Left ventricle myocardium inferior (tissue), 1 donor: ENCODE data around the gene SPTLC3. TPM values are rescaled to one million over a fixed set of nuclear protein-coding genes. Genes with fewer than 3 reads are reported as not detected.

Experiments
- DNase-seq: peaks from one replicate; pipeline ENCODE4 v3.0.0-alpha.2; 2020
- H3K27ac ChIP-seq: fragments of 200-600 bp; replicated peaks from 2 replicates; pipeline ENCODE4 v1.8.0; 2021
- H3K27me3 ChIP-seq: fragments of 200-600 bp; 2 replicates; pipeline ENCODE4 v1.8.0; 2021; ENCODE audit warnings: low read depth
- H3K36me3 ChIP-seq: fragments of 200-600 bp; 2 replicates; pipeline ENCODE4 v1.8.0; 2021
- H3K4me1 ChIP-seq: fragments of 200-600 bp; 2 replicates; pipeline ENCODE4 v1.8.0; 2021
- H3K4me3 ChIP-seq: fragments of 200-600 bp; 2 replicates; pipeline ENCODE4 v1.8.0; 2021; ENCODE audit warnings: mild to moderate bottlenecking, moderate library complexity
- H3K9me3 ChIP-seq: fragments of 200-600 bp; replicated peaks from 2 replicates; pipeline ENCODE4 v1.8.0; 2021
- CTCF ChIP-seq: fragments of 200-600 bp; IDR thresholded peaks from 2 replicates; pipeline ENCODE4 v1.8.0; 2021; ENCODE audit warnings: antibody characterized with exemption, mild to moderate bottlenecking, borderline replicate concordance
- intact Hi-C: fragments of 100-400 bp; cut with micrococcal nuclease; formaldehyde crosslinking; loops from one replicate; pipeline ENCODE4 v1.11.0; 2022
- total RNA-seq: library from RNA; stranded (reverse); fragmentation: NEBNext Ultra II Directional; extraction: Animal tissue kit (Norgen Biotek cat#: 25700); gene quantifications from one replicate; pipeline ENCODE4 v1.2.1, GENCODE V29; 2021
- donor health status: DM: no; HTN: yes; CAD: no; lungs with severe emphysema.

SPTLC3 gene
- total RNA-seq, 1 donor from 2014 or later: 9.0 TPM

- TF ChIP-seq CTCF: no peak
- H3K36me3 ChIP-seq: no peaks in the 10 kb centered on the region
- no peak overlapping the region for H3K4me3 ChIP-seq
- H3K4me1 ChIP-seq: no peaks in the 10 kb centered on the region
- intact Hi-C loops: no loop called here
- no peak overlapping the region for H3K27ac ChIP-seq
- H3K9me3 ChIP-seq: no peaks in the 10 kb centered on the region
- H3K27me3 ChIP-seq: peaks cover 3% of the 10 kb centered on the region
- no peak for DNase-seq
Measured at GRCh38 chr20:13205425-13205824, 196.7 kb downstream of the SPTLC3 start.

- H3K9me3 ChIP-seq: no peaks in the 10 kb centered on the region
- intact Hi-C loops: no loop called here
- H3K4me1 ChIP-seq: no peaks in the 10 kb centered on the region
- H3K36me3 ChIP-seq: no peaks in the 10 kb centered on the region
- no peak overlapping the region for H3K27ac ChIP-seq
- no peak overlapping the region for H3K4me3 ChIP-seq
- peaks cover 3% of the 10 kb centered on the region for H3K27me3 ChIP-seq
- no peak for DNase-seq
- no peak for TF ChIP-seq CTCF
Measured at GRCh38 chr20:13205848-13206434, 197.2 kb downstream of the SPTLC3 start.

GRCh38 chr20:13207016-13207415 lies 198.2 kb downstream of the SPTLC3 start:
- Histone ChIP-seq H3K27ac (no peak overlapping the region), H3K9me3 (no peaks in the 10 kb centered on the region), H3K4me3 (no peak overlapping the region), H3K27me3 (peaks cover 4% of the 10 kb centered on the region), H3K4me1 (no peaks in the 10 kb centered on the region), H3K36me3 (no peaks in the 10 kb centered on the region)
- TF ChIP-seq CTCF: no peak
- intact Hi-C loops: no loop called here
- no peak for DNase-seq

GRCh38 chr20:13211956-13212618 lies 203.3 kb downstream of the SPTLC3 start:
- Histone ChIP-seq H3K4me1 (no peaks in the 10 kb centered on the region), H3K27ac (no peak overlapping the region), H3K27me3 (peaks cover 28% of the 10 kb centered on the region), H3K4me3 (no peak overlapping the region), H3K9me3 (no peaks in the 10 kb centered on the region), H3K36me3 (no peaks in the 10 kb centered on the region)
- no peak for TF ChIP-seq CTCF
- intact Hi-C loops: no loop called here
- DNase-seq: no peak

GRCh38 chr20:13212750-13213149 lies 204.0 kb downstream of the SPTLC3 start:
- Histone ChIP-seq H3K4me3 (no peak overlapping the region), H3K36me3 (no peaks in the 10 kb centered on the region), H3K27ac (no peak overlapping the region), H3K4me1 (no peaks in the 10 kb centered on the region), H3K9me3 (no peaks in the 10 kb centered on the region), H3K27me3 (peaks cover 35% of the 10 kb centered on the region)
- DNase-seq: no peak
- TF ChIP-seq CTCF: no peak
- intact Hi-C loops: no loop called here
